Glomerular endothelial cell (primary cell): Measurements from ENCODE around the gene GPR18. TPM values are rescaled to one million over a fixed set of nuclear protein-coding genes. Genes with fewer than 3 reads are reported as not detected.
"Not testable (repeated sequence)": the region's sequence is repeated elsewhere in the genome, so short reads cannot be mapped to it uniquely, and the experiment has no call there.

ENCODE experiments used
- DNase-seq: peaks from one replicate; pipeline ENCODE4 v3.0.0-alpha.2; 2011; ENCODE audit warnings: low read depth, low spot score; ENCODE audit errors: extremely low read depth
- total RNA-seq: library from RNA; depleted of rRNA; stranded (reverse); fragments of >200 nt; gene quantifications from 2 replicates; pipeline ENCODE4 v1.2.3, GENCODE V29; 2015

The GPR18 gene
- total RNA-seq, 1 donor from 2014 or later, result not detected

DNA sequence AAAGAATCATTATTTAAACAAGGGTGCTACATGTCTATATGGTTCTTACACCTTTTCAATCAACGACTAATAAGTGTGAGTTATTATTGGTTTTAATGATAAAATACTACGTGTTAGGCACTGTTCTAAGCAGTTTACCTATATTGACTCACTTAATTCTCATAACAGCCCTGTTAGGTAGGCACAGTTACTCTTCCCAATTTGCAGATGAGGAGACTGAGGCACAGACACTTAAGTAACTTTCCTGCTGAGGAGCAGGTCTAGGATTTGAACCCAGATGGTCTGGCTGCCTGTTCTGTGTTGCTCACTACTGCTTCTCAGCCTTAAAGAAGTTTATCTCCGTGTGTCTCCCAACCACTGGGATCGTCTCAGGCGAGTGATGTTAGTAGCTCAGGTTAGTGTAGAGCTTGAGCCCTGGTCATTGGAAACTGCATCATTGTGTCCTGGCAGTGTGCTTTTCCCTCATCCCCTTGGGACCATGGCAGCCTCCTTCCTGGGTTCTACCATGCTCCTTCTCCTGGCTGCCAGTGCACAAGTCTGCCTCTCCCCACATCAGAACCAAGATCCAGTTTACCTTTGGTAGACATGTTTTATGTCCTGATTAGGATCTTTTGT lies 46.7 kb downstream of the GPR18 start:
- no peak for DNase-seq

DNA sequence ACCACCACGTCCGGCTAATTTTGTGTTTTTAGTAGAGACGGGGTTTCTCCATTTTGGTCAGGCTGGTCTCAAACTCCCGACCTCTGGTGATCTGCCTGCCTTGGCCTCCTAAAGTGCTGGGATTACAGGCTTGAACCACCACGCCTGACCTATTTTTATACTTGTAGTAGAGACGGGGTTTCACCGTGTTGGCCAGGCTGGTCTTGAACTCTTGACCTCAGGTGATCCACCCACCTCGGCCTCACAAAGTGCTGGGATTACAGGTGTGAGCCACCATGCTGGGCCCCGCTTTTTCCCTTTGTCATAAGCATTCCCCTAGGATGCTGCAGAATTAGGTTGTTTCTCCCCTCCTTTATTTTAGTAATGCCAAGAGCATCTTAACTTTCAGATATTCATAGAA lies 47.6 kb downstream of the GPR18 start:
- not testable (repeated sequence) for DNase-seq

DNA sequence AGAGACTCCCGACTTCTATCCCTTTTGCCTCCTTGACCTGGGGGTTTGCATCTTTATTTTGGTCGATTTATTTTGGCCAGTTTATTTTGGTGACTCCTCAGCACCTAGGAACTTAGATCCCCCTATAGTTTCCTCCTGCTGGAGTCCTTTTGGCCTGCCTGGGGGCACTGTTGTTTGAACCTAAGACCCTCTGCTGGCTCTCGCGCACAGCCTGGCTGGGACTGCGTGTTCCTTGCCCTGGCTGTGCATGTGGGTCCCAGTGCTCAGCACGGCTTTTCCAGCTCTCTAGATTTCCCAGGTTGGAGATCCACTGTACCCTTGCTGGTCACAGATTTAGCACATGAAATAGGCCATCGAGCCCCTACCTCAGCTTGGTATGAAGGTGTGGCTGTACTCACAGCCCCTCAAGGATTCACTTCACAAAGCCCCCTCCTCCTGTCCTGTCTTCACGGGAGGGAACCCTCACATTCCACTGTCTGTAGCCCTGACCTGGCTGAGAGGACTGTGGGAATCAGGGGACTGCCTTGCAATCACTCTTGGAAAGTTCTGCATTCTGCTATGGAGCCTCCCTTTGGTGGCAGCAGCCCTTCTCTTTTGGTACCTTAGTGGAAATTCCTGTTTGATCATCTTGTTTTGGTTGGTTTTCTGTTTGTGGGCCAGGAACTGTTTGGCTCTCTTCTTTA lies 49.2 kb downstream of the GPR18 start:
- DNase-seq, result no peak

DNA sequence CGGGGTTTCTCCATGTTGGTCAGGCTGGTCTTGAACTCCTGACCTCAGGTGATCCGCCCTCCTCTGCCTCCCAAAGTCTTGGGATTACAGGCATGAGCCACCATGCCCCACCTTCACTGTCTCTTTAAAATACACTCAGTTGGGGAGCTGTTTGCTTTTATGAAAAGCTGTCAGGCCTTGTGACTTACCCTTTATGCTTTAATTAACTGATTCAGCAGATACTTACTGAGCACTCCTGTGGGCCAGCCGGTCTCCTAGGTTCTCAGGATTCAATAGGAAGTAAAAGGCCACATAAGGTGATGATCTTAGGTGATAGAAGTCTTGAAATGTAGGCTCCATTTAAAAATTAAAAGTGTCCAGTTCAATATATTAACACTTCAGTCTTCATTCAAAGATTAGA lies 50.0 kb downstream of the GPR18 start:
- no peak for DNase-seq

DNA sequence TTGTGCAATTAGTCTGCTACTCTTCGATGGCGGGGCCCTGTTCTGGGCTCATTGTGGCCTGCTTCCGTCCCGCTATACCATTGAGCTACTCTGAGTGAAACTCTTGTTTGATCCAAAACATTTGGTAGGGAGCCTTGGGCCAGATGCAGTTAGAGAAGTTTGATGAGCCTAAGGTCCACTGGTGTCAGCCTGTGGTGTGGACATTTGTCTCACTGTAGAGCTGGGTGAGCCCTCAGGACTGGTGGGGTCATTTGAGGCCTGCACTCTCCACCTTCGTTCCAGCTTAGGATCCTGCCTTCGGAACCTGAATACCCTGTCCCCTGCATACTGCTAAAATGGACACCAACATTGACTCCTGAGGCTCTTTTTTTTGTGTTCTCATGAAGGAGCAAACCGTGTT lies 50.7 kb downstream of the GPR18 start:
- DNase-seq, result no peak

DNA sequence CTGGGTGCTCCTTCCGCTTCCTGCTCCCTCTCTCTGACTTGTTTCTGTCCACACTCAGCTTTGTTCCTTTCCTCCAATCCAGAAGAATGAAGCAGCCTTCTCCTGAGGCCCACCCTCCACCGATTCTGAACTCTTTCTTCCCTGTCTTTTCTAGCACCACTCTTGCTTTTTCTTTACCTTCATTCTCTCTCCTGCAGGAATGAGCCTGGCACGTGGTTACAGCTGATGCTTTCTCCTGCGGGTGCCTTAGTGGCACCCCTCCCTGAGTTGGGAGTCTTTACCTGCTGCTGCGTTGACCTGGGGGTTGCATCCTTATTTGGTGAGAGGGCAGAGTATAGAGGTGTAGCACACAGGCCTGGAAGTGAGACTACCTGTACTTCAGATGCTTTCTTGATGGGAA lies 51.3 kb downstream of the GPR18 start:
- no peak for DNase-seq

DNA sequence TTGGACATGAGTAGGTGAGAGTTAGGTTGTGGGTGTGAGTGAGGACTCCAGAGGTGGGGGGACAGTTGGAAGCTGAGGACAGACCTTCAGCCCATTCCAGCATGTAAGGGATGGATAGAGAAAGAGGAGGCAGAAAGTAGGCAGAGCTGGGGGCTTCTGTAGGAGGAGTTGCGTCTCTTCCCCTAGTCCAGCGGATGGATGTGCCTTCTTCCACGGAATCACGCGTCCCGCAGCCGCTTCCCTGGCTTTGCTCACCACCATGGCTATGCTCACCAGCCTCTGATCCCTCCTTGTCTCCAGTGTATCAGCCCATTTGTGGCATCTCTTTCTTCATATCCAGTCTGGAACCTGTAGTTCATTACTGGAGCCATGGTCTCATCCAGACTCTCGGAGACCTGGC lies 52.0 kb downstream of the GPR18 start:
- no peak for DNase-seq

DNA sequence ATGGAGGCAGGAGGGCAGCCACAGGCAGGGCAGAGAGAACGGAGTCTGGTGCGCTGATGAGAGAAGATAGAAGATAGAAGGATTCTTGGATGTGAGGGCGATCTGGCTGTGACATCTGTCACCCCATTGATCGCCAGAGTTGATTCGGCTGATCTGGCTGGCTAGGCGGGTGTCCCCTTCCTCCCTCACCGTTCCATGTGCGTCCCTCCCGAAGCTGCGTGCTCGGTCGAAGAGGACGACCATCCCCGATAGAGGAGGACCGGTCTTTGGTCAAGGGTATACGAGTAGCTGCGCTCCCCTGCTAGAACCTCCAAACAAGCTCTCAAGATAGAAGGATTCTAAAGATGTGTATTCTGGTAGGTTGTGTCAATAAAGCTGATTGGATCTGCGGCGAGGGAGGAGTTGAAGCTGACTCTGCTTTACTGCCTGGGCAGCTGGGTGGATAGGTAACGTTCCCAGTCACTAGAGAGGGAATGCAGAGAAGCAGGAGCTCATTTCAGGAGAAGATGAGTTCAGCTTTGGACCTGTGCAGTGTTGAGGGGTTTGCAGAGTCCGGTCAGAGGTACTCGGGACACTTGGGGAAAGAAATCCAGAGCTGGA lies 52.5 kb downstream of the GPR18 start:
- no peak for DNase-seq

Other genes with a start within 250 kb of the GPR18 start
- gene UBAC2, start 57.5 kb downstream of the GPR18 start, total RNA-seq, result 45.1 and 49.3 TPM in 2 replicates
- 0.10 and 0.58 TPM in 2 replicates for gene GPR183, start 49.0 kb upstream of the GPR18 start, total RNA-seq
- gene TM9SF2, start 243.1 kb upstream of the GPR18 start, total RNA-seq, result 112 and 119 TPM in 2 replicates